Lung (tissue), 12 donors: ENCODE data around the gene CCNH. TPM values are rescaled to one million over a fixed set of nuclear protein-coding genes. Genes with fewer than 3 reads are reported as not detected.

ENCODE experiments used
- ATAC-seq: fragments of 200-7000 bp; cut with Tn5 transposase; one replicate; pipeline ENCODE4 v1.9.1; 2020; ENCODE audit warnings: moderate number of reproducible peaks; ENCODE audit not compliant: insufficient read depth, low FRiP score
- DNase-seq, 3 donors: peaks; one replicate each; pipeline ENCODE4 v3.0.0-alpha.2; 2013 to 2017
- H3K27ac ChIP-seq, 2 donors: one replicate each; pipeline ENCODE4 v1.5.1; 2013; ENCODE audit warnings: mild to moderate bottlenecking in 2 of 2, moderate library complexity in 2 of 2, control low read depth in 1 of 2, inconsistent platforms in 1 of 2, low read depth in 1 of 2, low read length in 1 of 2
- H3K27me3 ChIP-seq, 3 donors: one replicate each; pipeline ENCODE4 v1.5.1; 2013; ENCODE audit warnings: low read length in 2 of 3; ENCODE audit not compliant: control insufficient read depth in 3 of 3, insufficient read depth in 3 of 3
- H3K36me3 ChIP-seq, 4 donors: one replicate each; pipeline ENCODE4 v1.5.1; 2013; ENCODE audit warnings: low read length in 4 of 4, mild to moderate bottlenecking in 1 of 4, moderate library complexity in 1 of 4; ENCODE audit not compliant: control insufficient read depth in 4 of 4, insufficient read depth in 4 of 4
- H3K4me1 ChIP-seq, 5 donors: one replicate each; pipeline ENCODE4 v1.5.1; 2013; ENCODE audit warnings: low read length in 5 of 5, mild to moderate bottlenecking in 2 of 5, moderate library complexity in 1 of 5; ENCODE audit not compliant: control insufficient read depth in 5 of 5, insufficient read depth in 5 of 5
- H3K4me3 ChIP-seq: one replicate; pipeline ENCODE4 v1.5.1; 2013; ENCODE audit warnings: mild to moderate bottlenecking, control low read depth, moderate library complexity
- H3K9ac ChIP-seq, 2 donors: one replicate each; pipeline ENCODE4 v1.5.1; 2013; ENCODE audit warnings: low read length in 2 of 2, control low read depth in 1 of 2; ENCODE audit not compliant: insufficient read depth in 1 of 2
- H3K9me3 ChIP-seq, 4 donors: one replicate each; pipeline ENCODE4 v1.5.1; 2013; ENCODE audit warnings: low read length in 3 of 4, mild to moderate bottlenecking in 1 of 4, moderate library complexity in 1 of 4; ENCODE audit not compliant: control insufficient read depth in 4 of 4, insufficient read depth in 3 of 4
- WGBS, 2 donors: extraction: QIAGEN DNeasy Blood & Tissue Kit; methylation state at CpG; one replicate each; pipeline ENCODE4 v1.1.7; 2013; 5-methylcytosine and 5-hydroxymethylcytosine counted together
- polyA plus RNA-seq, 2 donors: library from polyadenylated mRNA; stranded (reverse); fragments of 200-250 nt; gene quantifications; one replicate each; pipeline ENCODE4 v1.2.1, GENCODE V29; 2013
- total RNA-seq, 2 donors: library from RNA; depleted of rRNA in 1 of 2; stranded (reverse); fragments of >200 nt in 1 of 2; gene quantifications; one replicate each; pipeline ENCODE4 v1.2.1, GENCODE V29; 2014 to 2021
- TF ChIP-seq, protein P1 (sequence below): IDR thresholded peaks from 2 replicates; pipeline ENCODE4 v1.5.1; 2012; ENCODE audit warnings: mild to moderate bottlenecking; ENCODE audit errors: control extremely low read depth, extremely low read depth
- donor health status: control.
- donor health status: control.
- donor health status: Bipolar disorder and iron deficiency.
- donor health status: healthy.
- donor health status: DM: yes; HTN: yes; CAD: no.

CCNH gene
- total and polyA plus RNA-seq, 4 donors = 30.0 to 132 (median 50.6) TPM

GRCh38 chr5:87430863-87431457, 18.2 kb upstream of the CCNH start:
- no peaks in the 10 kb centered on the region for H3K4me1 ChIP-seq
- no peak overlapping the region for H3K4me3 ChIP-seq
- ATAC-seq (no peak), DNase-seq (no peak)
- H3K9ac ChIP-seq = no peak overlapping the region
- TF ChIP-seq, protein P1, sequence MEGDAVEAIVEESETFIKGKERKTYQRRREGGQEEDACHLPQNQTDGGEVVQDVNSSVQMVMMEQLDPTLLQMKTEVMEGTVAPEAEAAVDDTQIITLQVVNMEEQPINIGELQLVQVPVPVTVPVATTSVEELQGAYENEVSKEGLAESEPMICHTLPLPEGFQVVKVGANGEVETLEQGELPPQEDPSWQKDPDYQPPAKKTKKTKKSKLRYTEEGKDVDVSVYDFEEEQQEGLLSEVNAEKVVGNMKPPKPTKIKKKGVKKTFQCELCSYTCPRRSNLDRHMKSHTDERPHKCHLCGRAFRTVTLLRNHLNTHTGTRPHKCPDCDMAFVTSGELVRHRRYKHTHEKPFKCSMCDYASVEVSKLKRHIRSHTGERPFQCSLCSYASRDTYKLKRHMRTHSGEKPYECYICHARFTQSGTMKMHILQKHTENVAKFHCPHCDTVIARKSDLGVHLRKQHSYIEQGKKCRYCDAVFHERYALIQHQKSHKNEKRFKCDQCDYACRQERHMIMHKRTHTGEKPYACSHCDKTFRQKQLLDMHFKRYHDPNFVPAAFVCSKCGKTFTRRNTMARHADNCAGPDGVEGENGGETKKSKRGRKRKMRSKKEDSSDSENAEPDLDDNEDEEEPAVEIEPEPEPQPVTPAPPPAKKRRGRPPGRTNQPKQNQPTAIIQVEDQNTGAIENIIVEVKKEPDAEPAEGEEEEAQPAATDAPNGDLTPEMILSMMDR = no peak
- H3K27ac ChIP-seq = no peak overlapping the region
- H3K27me3 ChIP-seq = no peaks in the 10 kb centered on the region
- no peaks in the 10 kb centered on the region for H3K9me3 ChIP-seq
- no peaks in the 10 kb centered on the region for H3K36me3 ChIP-seq

- no peak overlapping the region for H3K4me3 ChIP-seq
- ATAC-seq (no peak), DNase-seq (no peak)
- H3K27me3 ChIP-seq = no peaks in the 10 kb centered on the region
- H3K9ac ChIP-seq = no peak overlapping the region
- H3K4me1 ChIP-seq = no peaks in the 10 kb centered on the region
- no peaks in the 10 kb centered on the region for H3K36me3 ChIP-seq
- TF ChIP-seq, protein P1 = no peak
- no peak overlapping the region for H3K27ac ChIP-seq
- WGBS, 2 donors = 84 to 86% methylated on average over 1 of the region's 1 CpG
- no peaks in the 10 kb centered on the region for H3K9me3 ChIP-seq
Observed at GRCh38 chr5:87423755-87424154, 11.0 kb upstream of the CCNH start.

GRCh38 chr5:87421307-87421706, 8.6 kb upstream of the CCNH start:
- Histone ChIP-seq H3K4me1 (no peaks in the 10 kb centered on the region), H3K9ac (no peak overlapping the region), H3K27me3 (no peaks in the 10 kb centered on the region), H3K9me3 (no peaks in the 10 kb centered on the region), H3K4me3 (no peak overlapping the region), H3K36me3 (no peaks in the 10 kb centered on the region), H3K27ac (no peak overlapping the region)
- ATAC-seq (no peak), DNase-seq (no peak)
- TF ChIP-seq, protein P1 = no peak

DNA sequence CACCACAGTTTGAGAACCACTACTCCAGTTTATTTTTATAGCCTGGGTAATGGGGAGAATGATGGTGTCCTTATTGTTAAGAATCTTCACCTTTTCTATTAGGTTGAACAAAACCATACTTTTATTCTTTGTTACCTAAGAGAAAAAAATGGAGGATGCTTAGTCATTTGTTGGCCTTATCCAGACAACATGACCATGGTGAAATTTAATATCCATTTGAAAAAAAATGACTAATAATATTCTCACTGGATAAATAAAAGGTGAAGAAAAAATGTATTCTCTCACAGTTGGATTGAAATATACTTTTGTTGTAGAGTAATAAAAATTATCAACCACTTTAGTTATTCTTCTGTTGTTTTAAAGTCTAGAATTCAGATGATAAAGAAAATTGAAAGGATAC, 5.8 kb upstream of the CCNH start:
- Histone ChIP-seq H3K27me3 (no peaks in the 10 kb centered on the region), H3K36me3 (no peaks in the 10 kb centered on the region), H3K27ac (no peak overlapping the region), H3K9ac (no peak overlapping the region), H3K9me3 (no peaks in the 10 kb centered on the region), H3K4me3 (no peak overlapping the region), H3K4me1 (peaks cover 0 to under 1% (median 0%) of the 10 kb centered on the region in 5 donors)
- DNase-seq (no peak), ATAC-seq (no peak)
- TF ChIP-seq, protein P1 = no peak
